GM10248 (cell line): ENCODE data around the gene LMCD1.

ENCODE experiments used
- CTCF ChIA-PET: fragments of 300-600 bp; sonication (Branson Sonifier 250); formaldehyde crosslinking; extraction: SDS; loops from one replicate; lab custom pipeline; 2021; ENCODE audit warnings: antibody characterized with exemption; lab: Yijun Ruan, JAX
- POLR2A ChIA-PET: fragments of 350-650 bp; sonication (Branson Sonifier 250); formaldehyde crosslinking; extraction: SDS; loops from one replicate; lab custom pipeline; 2020; ENCODE audit warnings: antibody characterized with exemption; lab: Yijun Ruan, JAX
- DNase-seq: peaks from one replicate; pipeline ENCODE4 v3.0.0; 2012; ENCODE audit errors: extremely low spot score
- CTCF ChIP-seq: IDR thresholded peaks from 2 replicates; pipeline ENCODE4 v1.5.1; 2012; ENCODE audit warnings: mild to moderate bottlenecking, low read depth; ENCODE audit errors: extremely low read depth, missing control alignments, control extremely low read depth

Gene LMCD1

GRCh38 chr3:8458238-8458661 is 43.4 kb upstream of the LMCD1 start:
- ChIA-PET CTCF (interaction anchor here (1.1 to 1.3 kb wide), 3 partner anchors 14 to 17 kb away, joined by 3 to 4 read pairs (median 3); no protein-coding TSS in a partner anchor), POLR2A (no interaction called here)
- DNase-seq, result no peak
- TF ChIP-seq CTCF, result no peak

GRCh38 chr3:8458711-8459110 is 42.9 kb upstream of the LMCD1 start:
- no peak for DNase-seq
- CTCF ChIA-PET, result interaction anchor here (1.1 to 1.3 kb wide), 2 partner anchors 14 to 17 kb away, joined by 3 to 4 read pairs; no protein-coding TSS in a partner anchor
- no peak for TF ChIP-seq CTCF
- POLR2A ChIA-PET, result no interaction called here

- CTCF ChIA-PET, result interaction anchor here (0.9 kb wide), 1 partner anchor 86 kb away, joined by 3 read pairs; no protein-coding TSS in a partner anchor
- POLR2A ChIA-PET, result no interaction called here
- no peak for TF ChIP-seq CTCF
- DNase-seq, result no peak
Observed at GRCh38 chr3:8460050-8460708, 41.4 kb upstream of the LMCD1 start.

GRCh38 chr3:8460815-8461456 is 40.7 kb upstream of the LMCD1 start:
- ChIA-PET CTCF (no interaction called here), POLR2A (no interaction called here)
- TF ChIP-seq CTCF, result no peak
- no peak for DNase-seq

GRCh38 chr3:8464668-8465067 is 37.0 kb upstream of the LMCD1 start:
- DNase-seq, result no peak
- TF ChIP-seq CTCF, result no peak
- ChIA-PET POLR2A (no interaction called here), CTCF (no interaction called here)

- no peak for DNase-seq
- CTCF ChIA-PET, result no interaction called here
- no peak for TF ChIP-seq CTCF
- POLR2A ChIA-PET, result no interaction called here
Observed at GRCh38 chr3:8466526-8466925, 35.1 kb upstream of the LMCD1 start.
